ENCODE measurements around the gene RPL21. TPM values are rescaled to one million over a fixed set of nuclear protein-coding genes. Genes with fewer than 3 reads are reported as not detected.

The RPL21 gene
- total RNA-seq: 100 to 1,000 TPM; 158 to 853 (median 524) TPM

DNA sequence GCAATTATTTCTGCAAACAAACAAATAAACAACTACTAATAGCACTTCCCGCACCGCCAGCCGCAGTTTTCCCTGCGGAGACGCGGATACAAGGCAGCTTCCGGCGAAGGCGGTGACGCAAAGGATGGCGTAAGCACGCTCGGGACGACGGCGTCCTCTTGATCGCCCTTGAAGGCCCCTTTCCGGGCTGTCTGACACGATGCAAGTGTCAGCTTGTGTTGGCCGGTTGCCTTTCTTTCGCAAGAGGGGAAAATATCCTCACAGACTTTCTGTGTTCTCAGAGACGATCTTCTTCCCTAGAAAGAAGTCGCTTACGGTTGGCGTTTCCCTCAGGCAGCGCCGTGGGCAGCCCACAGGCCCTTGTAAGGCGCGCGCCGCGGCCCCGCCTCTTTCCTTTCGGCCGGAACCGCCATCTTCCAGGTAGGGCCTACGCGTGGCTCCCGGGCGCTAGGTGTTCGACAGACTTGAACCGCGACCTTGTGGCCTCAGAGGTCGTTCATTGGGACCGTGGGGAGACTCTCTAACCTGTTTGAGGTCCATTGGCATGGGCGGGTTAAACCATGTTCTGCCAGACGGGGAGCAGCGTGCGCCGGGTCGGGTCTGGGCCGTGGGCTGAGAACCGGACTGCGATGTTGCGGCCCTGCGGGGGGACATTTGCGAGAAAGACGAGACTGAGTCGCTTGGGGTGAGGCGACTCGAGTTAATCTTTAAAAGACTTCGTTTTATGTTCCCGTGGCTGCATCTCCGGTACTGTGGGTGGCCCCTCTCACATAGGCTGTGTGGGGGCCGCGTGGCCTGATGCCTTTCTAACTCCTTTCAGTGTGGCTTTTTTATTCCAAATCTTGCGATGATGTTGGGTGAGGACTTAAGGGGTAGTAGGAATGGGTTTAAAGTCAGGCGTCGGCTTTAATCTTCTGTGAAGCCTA lies at the start of gene RPL21:
RPL21 (plus strand) TSS at position 393 of the 926 bp plus-strand sequence. CDS start 2,219 bp downstream, outside the sequence.
- no peaks in the 10 kb centered on the region for H3K27me3 ChIP-seq
- H3K4me3 ChIP-seq: peak within 1 kb of the TSS; percentile 60 to 88 (median 76)
- DNase-seq: peak; percentile 95 to 98
- H3K4me1 ChIP-seq: peaks cover 23 to 50% (median 32%) of the 10 kb centered on the region in 4 donors
- TF ChIP-seq, protein P1, sequence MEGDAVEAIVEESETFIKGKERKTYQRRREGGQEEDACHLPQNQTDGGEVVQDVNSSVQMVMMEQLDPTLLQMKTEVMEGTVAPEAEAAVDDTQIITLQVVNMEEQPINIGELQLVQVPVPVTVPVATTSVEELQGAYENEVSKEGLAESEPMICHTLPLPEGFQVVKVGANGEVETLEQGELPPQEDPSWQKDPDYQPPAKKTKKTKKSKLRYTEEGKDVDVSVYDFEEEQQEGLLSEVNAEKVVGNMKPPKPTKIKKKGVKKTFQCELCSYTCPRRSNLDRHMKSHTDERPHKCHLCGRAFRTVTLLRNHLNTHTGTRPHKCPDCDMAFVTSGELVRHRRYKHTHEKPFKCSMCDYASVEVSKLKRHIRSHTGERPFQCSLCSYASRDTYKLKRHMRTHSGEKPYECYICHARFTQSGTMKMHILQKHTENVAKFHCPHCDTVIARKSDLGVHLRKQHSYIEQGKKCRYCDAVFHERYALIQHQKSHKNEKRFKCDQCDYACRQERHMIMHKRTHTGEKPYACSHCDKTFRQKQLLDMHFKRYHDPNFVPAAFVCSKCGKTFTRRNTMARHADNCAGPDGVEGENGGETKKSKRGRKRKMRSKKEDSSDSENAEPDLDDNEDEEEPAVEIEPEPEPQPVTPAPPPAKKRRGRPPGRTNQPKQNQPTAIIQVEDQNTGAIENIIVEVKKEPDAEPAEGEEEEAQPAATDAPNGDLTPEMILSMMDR (IDR thresholded peaks at IDR 0.05): peak in 2 of 6 experiments; percentile 9 to 14
- TF ChIP-seq POLR2AphosphoS5 (IDR thresholded peaks at IDR 0.05) (peak; percentile 89 to 95), EP300 (IDR thresholded peaks at IDR 0.05) (peak in 2 of 4 donors; percentile 53 to 82), POLR2A (IDR thresholded peaks at IDR 0.05) (peak; percentile 21 to 95 (median 85))
- peak within 1 kb of the TSS; percentile 93 to 97 (median 96) for H3K27ac ChIP-seq
- WGBS, 2 donors: 0% methylated on average over 34 to 58 of the region's 69 CpGs
- ATAC-seq (ENCODE audit: low FRiP score in 2 of 2): peak; percentile 96 to 99
- H3K9me3 ChIP-seq: no peaks in the 10 kb centered on the region
- peaks cover 0 to 26% (median 15%) of the 10 kb centered on the region in 4 donors for H3K36me3 ChIP-seq

DNA sequence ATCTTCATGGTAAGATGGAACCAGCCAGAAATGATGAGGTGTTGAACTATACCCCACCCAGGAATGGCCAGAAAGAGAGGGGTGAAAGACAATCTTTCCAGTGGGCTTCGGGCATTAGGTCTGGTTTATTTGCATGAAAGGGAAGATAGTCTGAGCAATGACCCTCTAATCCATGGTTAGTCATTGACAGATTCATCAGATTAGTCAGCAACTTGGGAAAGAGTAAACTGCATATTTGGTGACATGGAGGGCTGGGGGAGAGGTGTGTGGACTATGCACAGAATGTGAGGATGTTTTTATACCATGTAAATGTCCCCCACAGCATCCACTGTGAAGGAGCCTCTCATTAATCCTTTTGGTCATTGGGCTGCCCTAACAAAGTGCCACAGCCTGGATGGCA lies 49.7 kb upstream of the RPL21 start:
- no peaks in the 10 kb centered on the region for H3K4me1 ChIP-seq
- H3K9me3 ChIP-seq: no peaks in the 10 kb centered on the region
- TF ChIP-seq POLR2A (IDR thresholded peaks at IDR 0.05) (no peak), POLR2AphosphoS5 (IDR thresholded peaks at IDR 0.05) (no peak), EP300 (IDR thresholded peaks at IDR 0.05) (no peak)
- TF ChIP-seq, protein P1 (IDR thresholded peaks at IDR 0.05): no peak
- ATAC-seq (ENCODE audit: low FRiP score in 2 of 2) (no peak), DNase-seq (no peak)
- no peaks in the 10 kb centered on the region for H3K27me3 ChIP-seq
- no peaks in the 10 kb centered on the region for H3K36me3 ChIP-seq
- H3K27ac ChIP-seq: no peak overlapping the region
- WGBS, 2 donors: 94 to 100% methylated on average over 1 of the region's 1 CpG
- no peak overlapping the region for H3K4me3 ChIP-seq

DNA sequence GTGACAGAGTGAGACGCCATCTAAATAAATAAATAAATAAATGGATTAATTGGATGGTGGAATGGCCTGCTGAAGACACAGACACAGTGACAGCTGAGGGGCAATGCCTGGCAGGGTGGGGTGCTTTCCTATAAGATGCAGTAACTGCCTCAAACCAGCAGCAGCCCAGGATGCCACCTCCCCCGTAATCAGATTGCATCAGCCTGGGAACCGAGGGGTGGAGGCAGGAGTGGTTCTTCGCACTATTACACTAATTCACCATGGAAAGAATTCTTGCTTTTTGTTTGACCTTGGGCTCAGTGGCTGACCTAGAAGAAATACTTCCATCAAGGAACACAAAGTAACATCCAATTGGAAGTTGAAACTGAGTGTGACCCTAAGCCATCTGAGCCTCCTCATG lies 48.2 kb upstream of the RPL21 start:
- WGBS, 2 donors: 81 to 90% methylated on average over 4 of the region's 4 CpGs
- Histone ChIP-seq H3K4me3 (no peak overlapping the region), H3K36me3 (no peaks in the 10 kb centered on the region), H3K27ac (no peak overlapping the region), H3K27me3 (no peaks in the 10 kb centered on the region), H3K4me1 (no peaks in the 10 kb centered on the region), H3K9me3 (no peaks in the 10 kb centered on the region)
- TF ChIP-seq EP300 (IDR thresholded peaks at IDR 0.05): no peak
- TF ChIP-seq, protein P1 (IDR thresholded peaks at IDR 0.05): no peak
- TF ChIP-seq POLR2AphosphoS5 (IDR thresholded peaks at IDR 0.05): no peak
- no peak for TF ChIP-seq POLR2A (IDR thresholded peaks at IDR 0.05)
- DNase-seq (no peak), ATAC-seq (ENCODE audit: low FRiP score in 2 of 2) (no peak)

DNA sequence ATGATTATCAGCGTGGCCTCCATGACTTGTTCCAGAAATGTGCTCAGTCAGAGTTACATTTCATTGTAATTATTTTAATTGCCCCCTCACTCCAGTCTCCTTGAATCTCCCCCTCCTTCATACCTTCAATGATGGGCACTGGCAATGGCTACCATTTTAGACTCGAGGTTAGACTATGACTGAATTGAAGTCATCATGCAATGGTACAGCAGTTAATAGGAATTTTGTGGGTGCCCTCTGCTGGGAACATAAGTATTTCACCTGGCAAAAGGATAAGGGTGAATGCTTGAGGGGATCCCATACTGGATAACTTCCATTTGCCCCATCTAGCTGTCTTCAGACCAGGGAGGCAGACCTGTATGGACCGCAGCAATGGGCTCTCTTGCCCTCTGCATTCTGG lies 47.5 kb upstream of the RPL21 start:
- Histone ChIP-seq H3K27ac (no peak overlapping the region), H3K4me3 (no peak overlapping the region), H3K9me3 (no peaks in the 10 kb centered on the region), H3K27me3 (no peaks in the 10 kb centered on the region), H3K36me3 (no peaks in the 10 kb centered on the region), H3K4me1 (no peaks in the 10 kb centered on the region)
- TF ChIP-seq EP300 (IDR thresholded peaks at IDR 0.05) (no peak), POLR2AphosphoS5 (IDR thresholded peaks at IDR 0.05) (no peak), POLR2A (IDR thresholded peaks at IDR 0.05) (no peak)
- TF ChIP-seq, protein P1 (IDR thresholded peaks at IDR 0.05): peak in 2 of 6 experiments; percentile 34 to 35
- peak in 1 of 2 donors; percentile 16 for ATAC-seq (ENCODE audit: low FRiP score in 2 of 2)
- no peak for DNase-seq
- 74 to 75% methylated on average over 3 of the region's 3 CpGs for WGBS, 2 donors
